ENCODE measurements around the gene HAPLN1. TPM values are rescaled to one million over a fixed set of nuclear protein-coding genes. Genes with fewer than 3 reads are reported as not detected.
"Not testable (repeated sequence)": the region's sequence is repeated elsewhere in the genome, so short reads cannot be mapped to it uniquely, and the experiment has no call there.

The HAPLN1 gene
- total and polyA plus RNA-seq, 7 experiments from 2014 or later, result not detected

DNA sequence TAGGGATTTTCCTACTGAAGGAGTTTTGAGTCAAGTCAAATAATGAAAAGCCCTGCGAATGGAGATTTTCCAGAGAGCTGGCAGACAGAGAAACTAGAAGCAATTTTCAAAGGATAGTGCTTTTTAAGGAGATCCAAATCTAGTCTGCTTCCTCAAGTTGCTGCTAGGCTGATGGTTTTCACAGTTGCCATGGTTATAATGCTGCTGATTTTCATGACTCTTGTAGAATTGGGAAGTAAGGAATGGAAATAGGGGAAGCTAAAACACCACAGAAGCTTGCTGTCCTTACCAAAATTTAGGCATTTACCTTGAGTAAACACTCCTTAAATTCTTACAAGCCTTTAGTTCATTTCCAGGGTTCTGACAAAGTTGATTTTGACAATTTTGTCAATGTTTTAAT, 30.1 kb upstream of the HAPLN1 start:
- no peaks in the 10 kb centered on the region for H3K9me3 ChIP-seq (ENCODE audit: control insufficient read depth in 2 of 3, low read length in 3 of 3)
- ChIA-PET CTCF (no interaction called here), POLR2A (no interaction called here)
- H3K4me1 ChIP-seq (ENCODE audit: control insufficient read depth in 2 of 2, insufficient read depth in 2 of 2, low read length in 2 of 2), result no peaks in the 10 kb centered on the region
- Mint-ChIP-seq H3K27ac (no peak overlapping the region), H3K9me3 (peaks cover 0 to 30% (median 11%) of the 10 kb centered on the region in 11 donors), H3K27me3 (peaks cover 0 to 6% (median 0%) of the 10 kb centered on the region in 5 donors), H3K4me3 (no peak overlapping the region), H3K4me1 (peaks cover 0 to 1% (median 0%) of the 10 kb centered on the region in 7 donors), H3K36me3 (peaks cover 0 to 4% (median 0%) of the 10 kb centered on the region in 5 donors)
- no peaks in the 10 kb centered on the region for H3K27me3 ChIP-seq (ENCODE audit: control insufficient read depth in 2 of 2, insufficient read depth in 2 of 2, low read length in 2 of 2)
- DNase-seq (no peak), ATAC-seq (no peak)
- intact Hi-C loops (cut with micrococcal nuclease), result no loop called here
- H3K36me3 ChIP-seq (ENCODE audit: control insufficient read depth in 2 of 3, insufficient read depth in 3 of 3, low read length in 3 of 3), result no peaks in the 10 kb centered on the region
- H3K27ac ChIP-seq (ENCODE audit: low read depth, low read length), result no peak overlapping the region
- H3K4me3 ChIP-seq (ENCODE audit: low read length), result no peak overlapping the region

GRCh38 chr5:83745816-83746215, 25.2 kb upstream of the HAPLN1 start:
- H3K4me1 Mint-ChIP-seq, result peaks cover 0 to 1% (median 0%) of the 10 kb centered on the region in 7 donors
- DNase-seq (no peak), ATAC-seq (no peak)
- no peaks in the 10 kb centered on the region for H3K27me3 ChIP-seq (ENCODE audit: control insufficient read depth in 2 of 2, insufficient read depth in 2 of 2, low read length in 2 of 2)
- no peak overlapping the region for H3K4me3 Mint-ChIP-seq
- H3K4me3 ChIP-seq (ENCODE audit: low read length), result no peak overlapping the region
- no peaks in the 10 kb centered on the region for H3K4me1 ChIP-seq (ENCODE audit: control insufficient read depth in 2 of 2, insufficient read depth in 2 of 2, low read length in 2 of 2)
- peaks cover 0 to 22% (median 9%) of the 10 kb centered on the region in 11 donors for H3K9me3 Mint-ChIP-seq
- intact Hi-C loops (cut with micrococcal nuclease), result no loop called here
- POLR2A ChIA-PET, result no interaction called here
- H3K36me3 ChIP-seq (ENCODE audit: control insufficient read depth in 2 of 3, insufficient read depth in 3 of 3, low read length in 3 of 3), result no peaks in the 10 kb centered on the region
- peaks cover 0 to 4% (median 0%) of the 10 kb centered on the region in 5 donors for H3K27me3 Mint-ChIP-seq
- no peak overlapping the region for H3K27ac ChIP-seq (ENCODE audit: low read depth, low read length)
- peaks cover 0 to 4% (median 0%) of the 10 kb centered on the region in 5 donors for H3K36me3 Mint-ChIP-seq
- H3K9me3 ChIP-seq (ENCODE audit: control insufficient read depth in 2 of 3, low read length in 3 of 3), result no peaks in the 10 kb centered on the region
- no peak overlapping the region for H3K27ac Mint-ChIP-seq
- CTCF ChIA-PET, result no interaction called here

DNA sequence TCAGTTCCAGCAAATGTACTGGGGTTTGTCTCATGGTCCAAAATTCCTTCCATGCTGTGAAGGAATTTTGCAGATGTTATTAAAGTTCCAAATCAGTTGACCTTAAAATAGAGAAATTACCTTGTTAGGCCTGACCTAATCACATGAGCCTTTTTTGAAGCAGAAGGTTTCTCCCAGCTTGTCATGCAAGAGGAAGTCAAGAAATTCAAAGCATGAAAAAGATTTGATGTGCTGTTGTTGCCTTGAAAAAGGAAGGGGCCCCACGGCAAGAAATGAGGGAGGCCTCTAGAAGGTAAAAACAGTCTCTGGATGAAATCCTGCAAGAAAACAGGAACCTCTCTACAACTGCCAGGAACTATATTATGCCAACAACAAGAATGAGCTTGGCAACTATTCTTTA, 24.2 kb upstream of the HAPLN1 start:
- no peaks in the 10 kb centered on the region for H3K27me3 ChIP-seq (ENCODE audit: control insufficient read depth in 2 of 2, insufficient read depth in 2 of 2, low read length in 2 of 2)
- DNase-seq (no peak), ATAC-seq (no peak)
- no peak overlapping the region for H3K27ac ChIP-seq (ENCODE audit: low read depth, low read length)
- H3K27me3 Mint-ChIP-seq, result peaks cover 0 to 4% (median 0%) of the 10 kb centered on the region in 5 donors
- POLR2A ChIA-PET, result no interaction called here
- no peak overlapping the region for H3K4me3 ChIP-seq (ENCODE audit: low read length)
- CTCF ChIA-PET, result no interaction called here
- peaks cover 0 to 19% (median 6%) of the 10 kb centered on the region in 11 donors for H3K9me3 Mint-ChIP-seq
- H3K4me3 Mint-ChIP-seq, result no peak overlapping the region
- no peaks in the 10 kb centered on the region for H3K4me1 ChIP-seq (ENCODE audit: control insufficient read depth in 2 of 2, insufficient read depth in 2 of 2, low read length in 2 of 2)
- intact Hi-C loops (cut with micrococcal nuclease), result no loop called here
- H3K36me3 Mint-ChIP-seq, result no peaks in the 10 kb centered on the region
- H3K9me3 ChIP-seq (ENCODE audit: control insufficient read depth in 2 of 3, low read length in 3 of 3), result no peaks in the 10 kb centered on the region
- H3K4me1 Mint-ChIP-seq, result peaks cover 0 to 1% (median 0%) of the 10 kb centered on the region in 7 donors
- H3K36me3 ChIP-seq (ENCODE audit: control insufficient read depth in 2 of 3, insufficient read depth in 3 of 3, low read length in 3 of 3), result no peaks in the 10 kb centered on the region
- no peak overlapping the region for H3K27ac Mint-ChIP-seq

DNA sequence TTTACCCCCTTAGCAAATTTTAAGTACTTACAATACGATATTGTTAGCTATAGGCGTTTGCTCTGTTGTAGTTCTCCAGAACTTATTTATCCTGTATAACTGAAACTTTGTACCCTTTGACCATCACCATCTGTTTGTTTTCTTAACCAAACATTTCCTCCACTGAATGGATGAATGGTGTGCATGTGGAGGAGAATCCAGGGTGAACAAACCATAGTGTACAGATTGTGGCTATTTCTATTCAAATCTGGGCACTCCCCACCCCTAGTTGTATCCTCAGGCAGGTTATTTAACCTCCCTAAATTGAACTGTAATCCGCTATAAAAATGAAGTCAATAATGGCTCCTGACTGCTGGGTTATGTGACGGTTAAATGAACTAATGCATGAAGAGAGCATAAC, 21.4 kb upstream of the HAPLN1 start:
- H3K4me1 Mint-ChIP-seq, result peaks cover 0 to 1% (median 0%) of the 10 kb centered on the region in 7 donors
- no peak overlapping the region for H3K27ac ChIP-seq (ENCODE audit: low read depth, low read length)
- H3K4me1 ChIP-seq (ENCODE audit: control insufficient read depth in 2 of 2, insufficient read depth in 2 of 2, low read length in 2 of 2), result no peaks in the 10 kb centered on the region
- H3K27me3 ChIP-seq (ENCODE audit: control insufficient read depth in 2 of 2, insufficient read depth in 2 of 2, low read length in 2 of 2), result no peaks in the 10 kb centered on the region
- DNase-seq, result no peak
- no peak overlapping the region for H3K4me3 Mint-ChIP-seq
- H3K9me3 ChIP-seq (ENCODE audit: control insufficient read depth in 2 of 3, low read length in 3 of 3), result no peaks in the 10 kb centered on the region
- peaks cover 0 to 3% (median 0%) of the 10 kb centered on the region in 11 donors for H3K9me3 Mint-ChIP-seq
- no peak overlapping the region for H3K27ac Mint-ChIP-seq
- no peak for ATAC-seq
- CTCF ChIA-PET, result no interaction called here
- intact Hi-C loops (cut with micrococcal nuclease), result no loop called here
- no peaks in the 10 kb centered on the region for H3K36me3 ChIP-seq (ENCODE audit: control insufficient read depth in 2 of 3, insufficient read depth in 3 of 3, low read length in 3 of 3)
- H3K4me3 ChIP-seq (ENCODE audit: low read length), result no peak overlapping the region
- POLR2A ChIA-PET, result no interaction called here
- H3K36me3 Mint-ChIP-seq, result no peaks in the 10 kb centered on the region
- peaks cover 0 to 6% (median 0%) of the 10 kb centered on the region in 5 donors for H3K27me3 Mint-ChIP-seq

DNA sequence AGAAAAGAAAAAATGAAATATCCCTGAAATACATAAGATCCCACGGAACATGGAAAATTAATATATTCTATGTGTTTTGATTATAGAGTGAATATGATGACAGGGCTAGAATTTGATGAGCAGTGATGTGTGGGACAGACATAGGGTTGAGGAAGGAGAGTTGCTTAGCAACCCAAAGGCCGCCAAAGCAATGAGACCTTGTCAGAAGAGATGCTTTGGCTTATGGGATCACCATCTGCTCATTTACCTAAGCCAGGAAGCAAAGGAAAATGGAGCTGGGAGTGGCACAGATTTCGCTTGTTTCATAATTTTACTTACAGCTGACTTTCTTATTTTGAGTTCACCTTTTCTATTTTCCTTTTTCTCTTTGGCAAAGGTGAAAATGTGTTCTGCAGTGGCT, 20.9 kb upstream of the HAPLN1 start:
- POLR2A ChIA-PET, result no interaction called here
- no peaks in the 10 kb centered on the region for H3K27me3 ChIP-seq (ENCODE audit: control insufficient read depth in 2 of 2, insufficient read depth in 2 of 2, low read length in 2 of 2)
- H3K4me3 ChIP-seq (ENCODE audit: low read length), result no peak overlapping the region
- Mint-ChIP-seq H3K27ac (no peak overlapping the region), H3K36me3 (no peaks in the 10 kb centered on the region), H3K4me3 (no peak overlapping the region), H3K9me3 (peaks cover 0 to 3% (median 0%) of the 10 kb centered on the region in 11 donors), H3K4me1 (peaks cover 0 to 1% (median 0%) of the 10 kb centered on the region in 7 donors), H3K27me3 (peaks cover 0 to 6% (median 0%) of the 10 kb centered on the region in 5 donors)
- DNase-seq (no peak), ATAC-seq (no peak)
- H3K4me1 ChIP-seq (ENCODE audit: control insufficient read depth in 2 of 2, insufficient read depth in 2 of 2, low read length in 2 of 2), result no peaks in the 10 kb centered on the region
- CTCF ChIA-PET, result no interaction called here
- H3K27ac ChIP-seq (ENCODE audit: low read depth, low read length), result no peak overlapping the region
- H3K36me3 ChIP-seq (ENCODE audit: control insufficient read depth in 2 of 3, insufficient read depth in 3 of 3, low read length in 3 of 3), result no peaks in the 10 kb centered on the region
- no peaks in the 10 kb centered on the region for H3K9me3 ChIP-seq (ENCODE audit: control insufficient read depth in 2 of 3, low read length in 3 of 3)
- intact Hi-C loops (cut with micrococcal nuclease), result no loop called here

DNA sequence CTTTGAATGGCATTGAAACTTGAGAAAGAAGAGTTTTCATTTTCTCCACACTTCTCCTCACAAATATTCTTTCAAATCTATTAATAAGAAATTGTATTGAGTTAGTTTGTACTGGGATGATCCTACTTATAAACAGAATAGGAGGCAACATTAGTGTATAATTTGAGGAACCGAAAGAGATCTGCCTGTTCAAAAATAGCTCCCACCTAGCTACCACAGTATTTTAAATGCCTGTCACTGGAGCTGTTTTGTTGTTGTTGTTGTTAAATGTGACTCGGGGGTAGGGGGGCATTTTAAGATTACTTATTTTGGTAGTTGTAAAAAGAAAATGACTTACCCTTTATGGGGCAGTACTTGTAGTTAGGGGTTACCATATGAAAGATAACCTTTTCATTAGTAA, 20.1 kb upstream of the HAPLN1 start:
- intact Hi-C loops (cut with micrococcal nuclease), result no loop called here
- no peaks in the 10 kb centered on the region for H3K36me3 ChIP-seq (ENCODE audit: control insufficient read depth in 2 of 3, insufficient read depth in 3 of 3, low read length in 3 of 3)
- POLR2A ChIA-PET, result no interaction called here

DNA sequence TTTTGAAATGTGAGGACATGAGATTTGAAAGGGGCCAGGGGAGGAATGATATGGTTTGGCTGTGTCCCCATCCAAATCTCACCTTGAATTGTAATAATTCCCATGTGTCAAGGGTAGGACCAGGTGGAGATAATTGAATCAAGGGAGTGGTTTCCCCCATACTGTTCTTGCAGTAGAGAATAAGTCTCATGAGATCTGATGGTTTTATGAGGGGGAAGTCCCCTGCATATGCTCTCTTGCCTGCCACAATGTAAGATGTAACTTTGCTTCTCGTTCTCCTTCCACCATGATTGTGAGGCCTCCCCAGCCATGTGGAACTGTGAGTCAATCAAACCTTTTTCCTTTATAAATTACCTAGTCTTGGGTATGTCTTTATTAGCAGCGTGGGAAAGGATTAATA, 15.5 kb upstream of the HAPLN1 start:
- POLR2A ChIA-PET; H3K27ac ChIP-seq (ENCODE audit: low read depth, low read length); H3K4me1 ChIP-seq (ENCODE audit: control insufficient read depth in 2 of 2, insufficient read depth in 2 of 2, low read length in 2 of 2); H3K36me3 Mint-ChIP-seq; intact Hi-C loops (cut with micrococcal nuclease); ATAC-seq; CTCF ChIA-PET; H3K9me3 ChIP-seq (ENCODE audit: control insufficient read depth in 2 of 3, low read length in 3 of 3); DNase-seq; H3K36me3 ChIP-seq (ENCODE audit: control insufficient read depth in 2 of 3, insufficient read depth in 3 of 3, low read length in 3 of 3); H3K27me3 ChIP-seq (ENCODE audit: control insufficient read depth in 2 of 2, insufficient read depth in 2 of 2, low read length in 2 of 2); H3K4me3 Mint-ChIP-seq; H3K4me1 Mint-ChIP-seq; H3K4me3 ChIP-seq (ENCODE audit: low read length): not testable (repeated sequence)
- Mint-ChIP-seq H3K27me3 (peaks cover 0 to 14% (median 0%) of the 10 kb centered on the region in 5 donors), H3K9me3 (peaks cover 0 to 10% (median 7%) of the 10 kb centered on the region in 11 donors), H3K27ac (peak overlapping the region in 2 of 9 donors; percentile 26 to 32)

More for the DNA sequence above, 20.1 kb upstream of the HAPLN1 start:
- no peaks in the 10 kb centered on the region for H3K4me1 ChIP-seq (ENCODE audit: control insufficient read depth in 2 of 2, insufficient read depth in 2 of 2, low read length in 2 of 2)
- H3K27me3 Mint-ChIP-seq, result peaks cover 0 to 6% (median 0%) of the 10 kb centered on the region in 5 donors
- ATAC-seq, result no peak
- H3K9me3 ChIP-seq (ENCODE audit: control insufficient read depth in 2 of 3, low read length in 3 of 3), result no peaks in the 10 kb centered on the region
- no peaks in the 10 kb centered on the region for H3K27me3 ChIP-seq (ENCODE audit: control insufficient read depth in 2 of 2, insufficient read depth in 2 of 2, low read length in 2 of 2)
- peaks cover 0 to 6% (median 0%) of the 10 kb centered on the region in 11 donors for H3K9me3 Mint-ChIP-seq
- H3K27ac ChIP-seq (ENCODE audit: low read depth, low read length), result no peak overlapping the region
- no peak overlapping the region for H3K4me3 Mint-ChIP-seq
- H3K4me3 ChIP-seq (ENCODE audit: low read length), result no peak overlapping the region
- DNase-seq, result no peak
- no peaks in the 10 kb centered on the region for H3K4me1 Mint-ChIP-seq
- no peak overlapping the region for H3K27ac Mint-ChIP-seq
- no peaks in the 10 kb centered on the region for H3K36me3 Mint-ChIP-seq
- CTCF ChIA-PET, result no interaction called here

Data from naive thymus-derived CD4-positive, alpha-beta T cell (primary cell).